HG02970 (cell line): ENCODE measurements around the gene SEC16B.
"Not testable (repeated sequence)": the region's sequence is repeated elsewhere in the genome, so short reads cannot be mapped to it uniquely, and the experiment has no call there.

Experiments used
- ATAC-seq: cut with Tn5 transposase; IDR thresholded peaks from one replicate; pipeline ENCODE4 v1.9.1; 2021; ENCODE audit warnings: mild to moderate bottlenecking, moderate library complexity, moderate number of reproducible peaks; ENCODE audit not compliant: unreplicated experiment, low FRiP score

SEC16B gene, protein sequence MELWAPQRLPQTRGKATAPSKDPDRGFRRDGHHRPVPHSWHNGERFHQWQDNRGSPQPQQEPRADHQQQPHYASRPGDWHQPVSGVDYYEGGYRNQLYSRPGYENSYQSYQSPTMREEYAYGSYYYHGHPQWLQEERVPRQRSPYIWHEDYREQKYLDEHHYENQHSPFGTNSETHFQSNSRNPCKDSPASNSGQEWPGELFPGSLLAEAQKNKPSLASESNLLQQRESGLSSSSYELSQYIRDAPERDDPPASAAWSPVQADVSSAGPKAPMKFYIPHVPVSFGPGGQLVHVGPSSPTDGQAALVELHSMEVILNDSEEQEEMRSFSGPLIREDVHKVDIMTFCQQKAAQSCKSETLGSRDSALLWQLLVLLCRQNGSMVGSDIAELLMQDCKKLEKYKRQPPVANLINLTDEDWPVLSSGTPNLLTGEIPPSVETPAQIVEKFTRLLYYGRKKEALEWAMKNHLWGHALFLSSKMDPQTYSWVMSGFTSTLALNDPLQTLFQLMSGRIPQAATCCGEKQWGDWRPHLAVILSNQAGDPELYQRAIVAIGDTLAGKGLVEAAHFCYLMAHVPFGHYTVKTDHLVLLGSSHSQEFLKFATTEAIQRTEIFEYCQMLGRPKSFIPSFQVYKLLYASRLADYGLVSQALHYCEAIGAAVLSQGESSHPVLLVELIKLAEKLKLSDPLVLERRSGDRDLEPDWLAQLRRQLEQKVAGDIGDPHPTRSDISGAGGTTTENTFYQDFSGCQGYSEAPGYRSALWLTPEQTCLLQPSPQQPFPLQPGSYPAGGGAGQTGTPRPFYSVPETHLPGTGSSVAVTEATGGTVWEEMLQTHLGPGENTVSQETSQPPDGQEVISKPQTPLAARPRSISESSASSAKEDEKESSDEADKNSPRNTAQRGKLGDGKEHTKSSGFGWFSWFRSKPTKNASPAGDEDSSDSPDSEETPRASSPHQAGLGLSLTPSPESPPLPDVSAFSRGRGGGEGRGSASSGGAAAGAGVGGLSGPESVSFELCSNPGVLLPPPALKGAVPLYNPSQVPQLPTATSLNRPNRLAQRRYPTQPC

GRCh38 chr1:177969825-177970371 lies at the start of gene SEC16B:
SEC16B (minus strand) TSS chr1:177970058; CDS start chr1:177967981, 2,077 bp downstream.
- no peak for ATAC-seq

GRCh38 chr1:178019622-178020021 lies 49.8 kb upstream of the SEC16B start:
- ATAC-seq: no peak

DNA sequence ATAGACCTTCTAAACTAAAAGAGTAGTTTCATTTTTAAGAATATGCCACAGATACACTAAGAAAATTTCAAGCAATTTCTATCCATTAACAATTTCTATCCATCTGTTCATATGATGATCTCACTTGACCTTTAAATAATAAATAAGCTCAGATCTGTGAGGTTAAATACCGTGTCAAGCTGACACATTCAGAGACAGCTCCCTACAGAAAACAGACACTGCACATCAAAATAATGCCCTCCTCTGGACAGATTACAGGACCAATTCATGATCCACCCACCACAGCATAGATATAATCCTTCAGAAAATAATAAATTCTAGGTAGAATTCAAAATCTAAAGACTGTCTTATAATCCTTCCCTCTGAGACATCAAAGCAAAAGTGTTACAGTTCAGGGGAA lies 49.4 kb upstream of the SEC16B start:
- no peak for ATAC-seq

DNA sequence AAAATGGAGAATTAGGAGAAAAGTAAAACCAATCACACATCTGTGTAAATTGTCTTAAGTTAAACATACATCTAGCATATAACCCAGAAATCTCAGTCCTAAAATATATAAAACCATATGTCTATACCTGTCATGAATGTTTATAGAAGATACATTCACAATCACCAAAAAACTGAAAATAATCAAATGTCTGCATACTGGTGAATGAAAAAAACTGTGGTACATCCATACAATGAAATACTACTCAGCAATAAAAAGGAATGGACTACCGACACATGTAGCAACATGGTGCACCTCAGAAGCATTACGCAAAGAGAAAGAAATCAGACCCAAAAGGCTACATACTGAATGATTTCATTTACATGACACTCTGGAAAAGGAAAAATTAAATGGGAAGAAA lies 47.7 kb upstream of the SEC16B start:
- no peak for ATAC-seq

- ATAC-seq: no peak
Measured at GRCh38 chr1:178011864-178012503, 42.1 kb upstream of the SEC16B start.

GRCh38 chr1:178011465-178011828 lies 41.6 kb upstream of the SEC16B start:
- no peak for ATAC-seq

DNA sequence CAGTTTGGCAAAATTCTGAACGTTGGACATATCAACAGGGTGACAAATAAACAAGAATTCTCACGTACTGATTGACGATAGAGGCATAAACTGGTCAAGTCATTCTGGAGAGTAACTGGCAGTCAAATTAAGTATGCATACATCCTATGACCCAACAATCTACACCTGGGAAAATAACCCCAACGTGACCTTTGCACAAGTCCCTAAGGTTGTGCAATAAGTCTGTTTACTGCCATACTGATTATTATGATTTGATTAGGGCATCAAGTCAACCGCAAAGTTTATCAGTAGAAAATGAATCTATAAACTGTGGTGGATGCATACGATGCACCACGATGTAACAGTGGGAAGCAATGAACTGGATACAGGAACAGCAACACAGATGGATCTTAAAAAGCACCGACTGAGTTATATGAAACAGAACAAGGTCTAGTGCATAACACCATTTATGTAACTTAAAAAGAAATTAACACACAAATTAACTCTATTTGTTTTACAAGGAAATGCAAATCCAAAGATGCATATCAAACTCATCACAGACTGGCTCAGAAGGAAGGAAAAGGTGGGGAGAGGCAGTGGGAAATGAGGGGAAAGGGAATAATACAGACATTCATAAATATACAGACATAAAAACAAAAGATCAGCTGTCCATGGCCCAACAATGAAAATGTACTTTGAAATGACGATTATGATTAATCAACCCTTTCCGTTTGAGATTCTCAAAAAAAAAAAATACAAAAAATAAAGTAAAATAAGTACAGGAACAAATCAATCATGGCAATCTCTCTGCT lies 41.0 kb upstream of the SEC16B start:
- ATAC-seq: no peak

GRCh38 chr1:178006043-178006442 lies 36.2 kb upstream of the SEC16B start:
- no peak for ATAC-seq

GRCh38 chr1:178005450-178005849 lies 35.6 kb upstream of the SEC16B start:
- ATAC-seq: no peak

DNA sequence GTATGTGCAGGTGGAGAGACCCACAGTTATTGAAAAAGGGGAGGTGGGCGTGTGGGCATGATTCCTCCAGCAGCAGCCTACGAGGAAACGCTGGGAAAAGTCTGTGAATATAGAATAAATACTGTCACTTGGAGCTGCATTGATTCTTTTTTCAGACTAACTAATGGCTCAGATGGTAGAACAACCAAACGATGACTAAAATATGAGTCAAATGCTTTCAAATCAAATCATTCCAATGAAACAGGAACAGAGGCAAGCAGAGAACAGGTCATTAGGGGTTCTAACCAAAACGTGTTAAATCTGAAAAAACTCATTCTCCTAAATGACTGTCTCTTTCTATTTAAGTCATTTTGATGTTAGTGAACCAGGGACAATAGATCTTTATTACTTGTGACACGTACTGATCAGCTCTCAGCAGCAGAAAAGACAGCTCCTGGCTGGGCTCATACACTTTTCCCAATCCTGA lies 35.1 kb upstream of the SEC16B start:
- no peak for ATAC-seq

DNA sequence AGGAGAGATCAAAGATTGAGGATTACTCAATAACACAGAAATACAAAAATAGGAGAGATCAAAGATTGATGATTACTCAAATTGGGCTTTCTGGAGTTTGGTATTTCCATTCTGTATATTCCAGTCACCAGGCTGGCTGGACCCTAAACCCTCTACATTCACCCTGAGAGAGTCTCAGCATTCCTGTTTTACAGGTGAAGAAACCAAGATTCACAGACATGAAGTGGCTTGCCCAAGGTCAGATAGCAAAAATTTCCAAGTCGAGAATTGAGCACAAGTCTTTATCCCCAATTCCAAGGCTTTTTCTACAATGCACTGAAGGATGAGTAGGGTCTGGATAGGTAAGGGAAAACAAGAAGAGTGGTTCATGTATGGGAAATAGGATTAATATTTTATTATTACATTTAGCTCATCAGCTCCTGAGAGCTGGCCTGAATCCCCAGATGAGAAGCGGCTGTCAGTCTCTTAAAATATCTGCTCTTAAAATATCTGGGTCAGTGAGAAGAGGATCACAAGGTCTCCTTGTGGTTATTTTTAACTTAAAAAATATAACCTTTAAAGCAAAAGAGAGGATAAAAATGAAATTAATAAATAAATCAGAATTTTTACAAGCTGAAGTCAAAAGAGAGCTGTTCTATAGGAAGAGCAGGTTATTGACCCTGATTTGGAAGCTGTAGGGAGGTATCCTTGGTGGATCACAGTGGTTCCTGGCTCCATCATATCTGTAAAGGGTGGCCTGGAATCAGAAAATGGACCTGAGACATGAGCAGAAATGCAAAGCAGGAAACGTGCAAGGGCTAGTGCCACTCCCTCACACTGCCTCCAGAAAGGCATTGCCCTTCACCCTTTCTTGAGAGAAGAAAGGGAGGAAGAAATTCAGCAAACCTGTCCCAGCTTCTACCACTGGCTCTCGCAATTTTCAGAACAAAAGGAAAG lies 29.1 kb upstream of the SEC16B start:
- no peak for ATAC-seq

GRCh38 chr1:177996957-177997356 lies 27.1 kb upstream of the SEC16B start:
- ATAC-seq: no peak

GRCh38 chr1:177995369-177995768 lies 25.5 kb upstream of the SEC16B start:
- no peak for ATAC-seq

- not testable (repeated sequence) for ATAC-seq
Measured at GRCh38 chr1:177986281-177986680, 16.4 kb upstream of the SEC16B start.

DNA sequence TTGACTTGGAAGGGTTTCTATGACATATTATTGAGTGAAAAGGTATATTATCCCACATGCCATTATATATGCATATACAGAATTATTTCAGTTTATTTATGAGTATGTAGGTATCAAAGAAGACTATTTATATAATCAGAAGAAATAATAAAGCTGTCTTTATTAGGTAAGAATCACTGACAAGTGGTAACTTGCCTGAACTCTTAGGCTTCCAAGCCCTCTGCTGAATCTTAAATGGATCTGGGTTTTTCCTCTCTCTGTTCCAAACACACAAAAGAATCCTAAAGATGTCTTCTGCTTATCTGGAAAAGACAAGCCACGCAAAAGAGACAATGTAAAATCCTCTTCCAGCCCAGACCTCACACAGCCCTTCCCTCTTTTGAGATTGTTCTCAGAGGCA lies 14.9 kb upstream of the SEC16B start:
- ATAC-seq: no peak

- ATAC-seq: no peak
Measured at GRCh38 chr1:177984136-177984525, 14.3 kb upstream of the SEC16B start.

DNA sequence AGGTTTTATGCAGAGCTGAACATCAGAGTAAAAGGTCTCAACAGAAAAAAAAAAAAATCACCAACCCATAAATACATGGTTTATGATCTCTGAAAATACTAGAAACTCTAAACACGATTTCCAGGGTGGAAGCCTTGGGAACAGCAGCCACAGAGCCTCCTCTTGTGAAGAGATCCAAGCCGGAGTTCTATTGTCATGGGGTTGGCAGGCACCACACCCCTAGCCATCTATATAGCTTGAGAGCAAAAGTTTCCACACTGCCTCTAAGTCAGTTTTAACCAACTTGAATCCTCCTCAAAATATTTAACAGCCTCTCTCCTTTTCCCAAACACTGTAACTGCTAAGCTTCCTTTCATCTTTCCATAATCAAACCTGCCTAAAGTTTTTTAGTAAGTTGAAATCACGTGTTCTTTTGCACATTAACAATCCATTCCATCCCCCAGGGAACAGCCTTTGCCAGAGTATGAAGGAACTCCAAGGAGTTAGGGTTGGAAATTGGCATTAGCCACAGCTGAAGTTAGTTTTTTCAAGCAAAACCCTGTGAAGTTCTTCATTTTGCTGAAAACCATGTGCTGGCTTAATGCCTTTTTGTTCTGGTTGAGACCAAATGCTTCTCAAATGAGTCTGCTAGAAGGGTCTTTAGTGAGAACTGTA lies 13.8 kb upstream of the SEC16B start:
- no peak for ATAC-seq

- ATAC-seq: no peak
Measured at GRCh38 chr1:177983077-177983476, 13.2 kb upstream of the SEC16B start.
